ENCODE data around the gene ZNF227.

DNA sequence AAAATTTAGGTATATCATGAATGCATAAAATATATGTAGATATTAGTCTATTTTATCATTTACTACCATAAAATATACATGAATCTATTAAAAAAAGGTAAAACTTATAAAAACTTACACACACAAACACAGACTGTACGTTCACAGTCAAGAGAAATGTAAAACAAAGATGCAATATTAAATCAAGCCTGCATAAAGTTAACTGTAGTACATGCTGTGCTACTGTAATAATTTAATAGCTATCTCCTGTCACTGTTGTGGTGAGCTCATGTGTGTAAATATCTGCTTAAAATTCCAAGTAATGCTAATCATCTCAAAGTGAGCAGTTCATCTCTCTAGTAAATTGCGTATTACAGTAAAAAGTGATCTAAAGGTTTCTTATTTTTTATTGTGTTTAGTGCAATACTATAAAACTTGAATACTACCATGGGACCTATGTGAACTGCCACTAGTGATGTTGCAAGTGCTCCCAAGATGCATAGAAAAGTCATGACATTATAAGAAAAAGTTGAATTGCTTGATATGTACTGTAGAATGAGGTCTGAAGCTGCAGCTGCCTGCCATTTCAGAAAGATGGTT, 46.6 kb downstream of the ZNF227 start:
- TF ChIP-seq, protein P1, sequence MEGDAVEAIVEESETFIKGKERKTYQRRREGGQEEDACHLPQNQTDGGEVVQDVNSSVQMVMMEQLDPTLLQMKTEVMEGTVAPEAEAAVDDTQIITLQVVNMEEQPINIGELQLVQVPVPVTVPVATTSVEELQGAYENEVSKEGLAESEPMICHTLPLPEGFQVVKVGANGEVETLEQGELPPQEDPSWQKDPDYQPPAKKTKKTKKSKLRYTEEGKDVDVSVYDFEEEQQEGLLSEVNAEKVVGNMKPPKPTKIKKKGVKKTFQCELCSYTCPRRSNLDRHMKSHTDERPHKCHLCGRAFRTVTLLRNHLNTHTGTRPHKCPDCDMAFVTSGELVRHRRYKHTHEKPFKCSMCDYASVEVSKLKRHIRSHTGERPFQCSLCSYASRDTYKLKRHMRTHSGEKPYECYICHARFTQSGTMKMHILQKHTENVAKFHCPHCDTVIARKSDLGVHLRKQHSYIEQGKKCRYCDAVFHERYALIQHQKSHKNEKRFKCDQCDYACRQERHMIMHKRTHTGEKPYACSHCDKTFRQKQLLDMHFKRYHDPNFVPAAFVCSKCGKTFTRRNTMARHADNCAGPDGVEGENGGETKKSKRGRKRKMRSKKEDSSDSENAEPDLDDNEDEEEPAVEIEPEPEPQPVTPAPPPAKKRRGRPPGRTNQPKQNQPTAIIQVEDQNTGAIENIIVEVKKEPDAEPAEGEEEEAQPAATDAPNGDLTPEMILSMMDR (conservative IDR thresholded peaks at IDR 0.05; ENCODE audit: low read depth, low read length), result no peak
- TF ChIP-seq EZH2 (IDR thresholded peaks at IDR 0.05; ENCODE audit: borderline replicate concordance, low read depth, low read length, poor library complexity, severe bottlenecking), result no peak
